ENCODE measurements around the gene MAPKAPK5.

DNA sequence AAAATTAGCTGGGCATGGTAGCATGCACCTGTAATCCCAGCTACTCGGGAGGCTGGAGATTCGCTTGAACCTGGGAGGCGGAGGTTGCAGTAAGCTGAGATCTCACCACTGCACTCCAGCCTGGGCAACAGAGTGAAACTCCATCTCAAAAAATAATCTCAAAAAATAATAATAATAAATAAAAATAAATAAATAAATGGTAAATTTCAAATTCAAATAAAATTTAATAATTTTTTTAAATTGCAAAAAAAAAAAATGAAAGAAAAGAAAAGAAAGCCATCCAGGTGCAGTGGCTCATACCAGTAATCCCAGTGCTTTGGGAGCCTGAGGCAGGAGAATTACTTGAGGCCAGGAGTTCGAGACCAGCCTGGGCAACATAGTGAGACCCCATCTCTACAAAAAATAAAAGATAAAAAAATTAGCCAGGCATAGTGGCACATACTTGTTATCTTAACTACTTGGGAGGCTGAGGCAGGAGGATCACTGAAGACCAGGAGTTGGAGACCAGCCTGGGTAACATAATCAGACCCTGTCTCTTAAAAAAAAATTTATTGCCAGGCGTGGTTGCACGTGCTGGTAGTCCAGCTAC is 38.9 kb upstream of the MAPKAPK5 start:
- TF ChIP-seq CTCF (IDR thresholded peaks at IDR 0.05) (no peak), POLR2A (IDR thresholded peaks at IDR 0.05) (no peak)

All from body of pancreas (tissue), 4 donors.